Uterus (tissue), 2 donors: ENCODE measurements around the gene SPNS2.

Source experiments
- POLR2A ChIP-seq, 2 donors: fragments of 450-650 bp; IDR thresholded peaks; one replicate each; pipeline ENCODE4 v1.6.1; 2016; ENCODE audit warnings: antibody characterized with exemption in 2 of 2, mild to moderate bottlenecking in 1 of 2, moderate library complexity in 1 of 2
- TF ChIP-seq, protein P1 (sequence below), 4 experiments: fragments of 200-600 bp in 2 of 4; fragments of 450-650 bp in 2 of 4; sonication (generic) in 2 of 4; IDR thresholded peaks; one replicate each; pipeline ENCODE4 v1.5.1; 2016 to 2019; ENCODE audit warnings: antibody characterized with exemption in 4 of 4, mild to moderate bottlenecking in 2 of 4, moderate library complexity in 1 of 4

DNA sequence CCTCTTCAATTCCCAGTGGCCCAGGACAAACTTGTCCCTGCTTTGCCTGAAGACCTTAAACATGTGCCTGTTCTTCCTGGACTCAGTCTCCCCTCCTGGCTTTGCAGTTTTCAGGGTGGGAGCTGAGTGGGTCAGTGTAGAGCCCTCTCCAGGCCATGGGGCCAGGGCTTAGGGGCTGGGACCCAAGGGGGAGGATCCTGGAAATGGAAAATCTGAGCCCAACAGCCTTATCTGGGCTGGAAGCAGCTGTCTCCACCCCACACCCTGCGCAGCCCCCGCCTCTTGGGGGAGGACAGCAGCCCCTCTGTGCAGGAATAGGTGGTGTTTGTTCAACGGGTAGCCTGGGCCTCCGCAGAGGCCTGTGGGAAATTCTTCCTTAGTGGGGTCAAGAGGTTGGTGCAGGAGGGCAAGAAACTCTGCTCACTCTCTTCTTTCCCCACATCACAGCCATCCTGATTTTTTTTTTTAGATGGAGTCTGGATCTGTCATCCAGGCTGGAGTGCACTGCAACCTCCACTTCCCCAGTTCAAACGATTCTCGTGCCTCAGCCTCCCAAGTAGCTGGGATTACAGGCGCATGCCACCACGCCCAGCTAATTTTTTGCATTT, 78.8 kb downstream of the SPNS2 start:
- TF ChIP-seq, protein P1, sequence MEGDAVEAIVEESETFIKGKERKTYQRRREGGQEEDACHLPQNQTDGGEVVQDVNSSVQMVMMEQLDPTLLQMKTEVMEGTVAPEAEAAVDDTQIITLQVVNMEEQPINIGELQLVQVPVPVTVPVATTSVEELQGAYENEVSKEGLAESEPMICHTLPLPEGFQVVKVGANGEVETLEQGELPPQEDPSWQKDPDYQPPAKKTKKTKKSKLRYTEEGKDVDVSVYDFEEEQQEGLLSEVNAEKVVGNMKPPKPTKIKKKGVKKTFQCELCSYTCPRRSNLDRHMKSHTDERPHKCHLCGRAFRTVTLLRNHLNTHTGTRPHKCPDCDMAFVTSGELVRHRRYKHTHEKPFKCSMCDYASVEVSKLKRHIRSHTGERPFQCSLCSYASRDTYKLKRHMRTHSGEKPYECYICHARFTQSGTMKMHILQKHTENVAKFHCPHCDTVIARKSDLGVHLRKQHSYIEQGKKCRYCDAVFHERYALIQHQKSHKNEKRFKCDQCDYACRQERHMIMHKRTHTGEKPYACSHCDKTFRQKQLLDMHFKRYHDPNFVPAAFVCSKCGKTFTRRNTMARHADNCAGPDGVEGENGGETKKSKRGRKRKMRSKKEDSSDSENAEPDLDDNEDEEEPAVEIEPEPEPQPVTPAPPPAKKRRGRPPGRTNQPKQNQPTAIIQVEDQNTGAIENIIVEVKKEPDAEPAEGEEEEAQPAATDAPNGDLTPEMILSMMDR (IDR thresholded peaks at IDR 0.05): no peak
- TF ChIP-seq POLR2A (IDR thresholded peaks at IDR 0.05): no peak
